Measurements from ENCODE around the gene SMTNL2.

DNA sequence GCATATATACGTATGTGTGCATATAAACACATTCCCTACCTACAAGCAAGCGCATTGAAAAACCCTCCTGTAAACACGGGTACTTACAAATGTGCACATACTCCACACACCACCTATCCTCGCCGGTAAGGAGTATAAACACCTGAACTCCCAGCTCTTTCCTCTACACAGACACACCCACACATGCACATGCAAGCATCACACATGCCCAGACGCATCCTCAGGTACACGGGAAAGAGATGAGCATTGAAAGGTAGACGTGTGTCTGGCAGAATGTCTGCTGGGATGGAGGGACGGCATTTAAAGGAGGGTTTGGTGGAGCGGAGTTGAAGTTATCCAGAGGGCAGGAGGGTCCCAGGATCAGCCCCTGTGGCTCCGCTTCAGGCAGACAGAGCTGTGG is 4.7 kb upstream of the SMTNL2 start:
- no peak for TF ChIP-seq POLR2A (IDR thresholded peaks at IDR 0.05)
- TF ChIP-seq, protein P1, sequence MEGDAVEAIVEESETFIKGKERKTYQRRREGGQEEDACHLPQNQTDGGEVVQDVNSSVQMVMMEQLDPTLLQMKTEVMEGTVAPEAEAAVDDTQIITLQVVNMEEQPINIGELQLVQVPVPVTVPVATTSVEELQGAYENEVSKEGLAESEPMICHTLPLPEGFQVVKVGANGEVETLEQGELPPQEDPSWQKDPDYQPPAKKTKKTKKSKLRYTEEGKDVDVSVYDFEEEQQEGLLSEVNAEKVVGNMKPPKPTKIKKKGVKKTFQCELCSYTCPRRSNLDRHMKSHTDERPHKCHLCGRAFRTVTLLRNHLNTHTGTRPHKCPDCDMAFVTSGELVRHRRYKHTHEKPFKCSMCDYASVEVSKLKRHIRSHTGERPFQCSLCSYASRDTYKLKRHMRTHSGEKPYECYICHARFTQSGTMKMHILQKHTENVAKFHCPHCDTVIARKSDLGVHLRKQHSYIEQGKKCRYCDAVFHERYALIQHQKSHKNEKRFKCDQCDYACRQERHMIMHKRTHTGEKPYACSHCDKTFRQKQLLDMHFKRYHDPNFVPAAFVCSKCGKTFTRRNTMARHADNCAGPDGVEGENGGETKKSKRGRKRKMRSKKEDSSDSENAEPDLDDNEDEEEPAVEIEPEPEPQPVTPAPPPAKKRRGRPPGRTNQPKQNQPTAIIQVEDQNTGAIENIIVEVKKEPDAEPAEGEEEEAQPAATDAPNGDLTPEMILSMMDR (IDR thresholded peaks at IDR 0.05), result no peak

All from right lobe of liver (tissue), 4 donors.